Measurements from ENCODE around the gene NES. TPM values are rescaled to one million over a fixed set of nuclear protein-coding genes. Genes with fewer than 3 reads are reported as not detected.
A peak's percentile ranks its signal among the peaks of the same experiment; 100 is the strongest.

NES gene
- total RNA-seq, 1 experiment from 2014 or later = 483 TPM

- peak; percentile 60 for DNase-seq (ENCODE audit: low read depth)
Measured at GRCh38 chr1:156664767-156665411, 12.3 kb downstream of the NES start.

DNA sequence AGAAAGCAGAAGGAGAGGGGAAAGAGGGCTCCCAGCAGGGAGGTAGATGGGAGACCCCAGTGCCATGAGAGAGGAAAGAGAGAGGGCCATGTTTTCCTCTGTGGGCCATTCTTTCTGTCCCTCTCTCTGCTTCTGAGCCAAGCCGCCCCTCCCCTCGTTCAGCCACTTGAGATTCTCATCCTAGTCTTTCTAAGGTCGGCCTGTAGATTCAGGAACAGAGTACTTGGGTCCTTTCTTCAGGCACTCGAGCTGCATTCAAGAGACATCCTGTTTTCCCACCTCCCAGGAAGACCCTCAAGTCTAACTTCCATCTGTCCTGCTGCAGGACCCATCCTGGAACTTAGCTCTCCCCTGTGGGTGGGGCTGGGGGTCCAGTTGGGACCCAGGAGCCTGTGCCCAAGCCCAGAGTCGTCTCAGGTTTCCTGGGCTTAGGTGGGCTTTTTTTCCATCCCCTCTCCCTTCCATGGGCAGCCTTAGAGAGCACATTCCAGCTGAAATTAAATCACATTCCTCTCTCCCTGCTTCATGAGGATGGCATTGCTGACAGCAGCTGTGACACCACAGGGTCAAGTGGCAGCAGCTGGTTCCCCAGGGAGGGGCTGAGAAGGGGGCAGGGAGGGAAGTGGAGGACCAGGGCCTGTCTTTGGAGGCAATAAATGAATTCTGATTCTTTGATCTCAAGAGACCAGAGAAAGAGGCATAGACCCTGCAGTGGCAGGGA is 13.0 kb downstream of the NES start:
- DNase-seq (ENCODE audit: low read depth) = peak; percentile 87

- peak; percentile 96 for DNase-seq (ENCODE audit: low read depth)
Measured at GRCh38 chr1:156663178-156663577, 14.0 kb downstream of the NES start.

GRCh38 chr1:156662800-156663055 is 14.5 kb downstream of the NES start:
- DNase-seq (ENCODE audit: low read depth) = no peak

- peak; percentile 43 for DNase-seq (ENCODE audit: low read depth)
Measured at GRCh38 chr1:156662005-156662799, 15.0 kb downstream of the NES start.

DNA sequence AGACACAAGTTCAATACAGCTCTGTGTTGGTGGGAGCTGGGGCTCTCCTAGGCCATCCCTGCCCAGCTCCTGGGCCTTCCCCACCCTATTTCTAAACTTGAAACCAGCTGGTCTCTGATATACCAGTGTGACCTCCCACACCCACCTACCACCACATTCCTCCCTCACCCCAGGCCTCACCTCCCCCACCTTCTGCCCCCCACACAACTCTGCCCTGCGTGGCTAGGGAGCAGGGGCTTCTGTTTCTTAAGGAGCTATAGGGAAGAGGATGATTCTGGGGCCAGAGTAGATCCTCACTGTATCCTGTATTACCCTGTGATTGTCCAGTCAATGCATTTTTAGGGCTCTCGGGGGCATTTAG is 16.5 kb downstream of the NES start:
- no peak for DNase-seq (ENCODE audit: low read depth)

DNA sequence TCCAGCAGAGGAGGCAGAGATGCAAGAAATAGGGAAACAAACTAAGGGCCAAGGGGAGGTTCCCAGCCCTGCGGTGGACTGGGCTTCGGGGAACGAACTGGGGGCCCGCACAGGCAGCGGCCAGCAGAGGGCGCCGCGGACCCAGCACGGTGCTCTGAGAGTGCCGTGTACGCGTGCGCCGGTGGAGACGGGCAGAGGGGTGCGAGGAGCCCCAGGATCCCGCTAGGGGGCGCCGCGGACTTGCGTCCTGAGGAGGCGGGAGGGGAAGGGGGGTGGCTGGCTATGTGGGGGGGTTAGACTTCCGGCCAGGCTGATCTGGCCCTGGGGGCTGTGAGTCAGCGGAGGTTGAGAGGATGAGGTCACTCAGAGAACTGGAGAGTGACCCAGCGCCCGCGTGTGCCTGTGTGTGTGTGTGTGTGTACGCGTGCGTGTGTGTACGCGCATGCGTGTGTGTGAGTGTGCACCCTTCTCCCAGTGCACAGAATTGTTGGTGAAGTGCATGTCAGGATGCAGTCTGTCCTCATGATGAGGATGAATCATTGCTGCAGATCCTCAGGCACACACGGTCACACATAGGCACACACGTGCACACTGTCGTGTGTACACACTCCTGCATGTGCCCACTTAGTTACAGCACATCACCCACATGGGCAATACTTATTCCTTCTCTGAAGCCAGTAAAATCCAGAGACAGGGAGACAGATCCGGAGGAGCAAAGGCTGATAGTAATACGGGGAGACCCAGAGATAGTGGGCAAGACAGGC is 17.0 kb downstream of the NES start:
- DNase-seq (ENCODE audit: low read depth) = peak; percentile 98

GRCh38 chr1:156659661-156659987 is 17.6 kb downstream of the NES start:
- DNase-seq (ENCODE audit: low read depth) = no peak

- no peak for DNase-seq (ENCODE audit: low read depth)
Measured at GRCh38 chr1:156658945-156659574, 18.1 kb downstream of the NES start.

- no peak for DNase-seq (ENCODE audit: low read depth)
Measured at GRCh38 chr1:156658496-156658895, 18.7 kb downstream of the NES start.

- no peak for DNase-seq (ENCODE audit: low read depth)
Measured at GRCh38 chr1:156657741-156658319, 19.4 kb downstream of the NES start.

GRCh38 chr1:156656806-156657740 is 20.1 kb downstream of the NES start:
- peak; percentile 49 for DNase-seq (ENCODE audit: low read depth)

DNA sequence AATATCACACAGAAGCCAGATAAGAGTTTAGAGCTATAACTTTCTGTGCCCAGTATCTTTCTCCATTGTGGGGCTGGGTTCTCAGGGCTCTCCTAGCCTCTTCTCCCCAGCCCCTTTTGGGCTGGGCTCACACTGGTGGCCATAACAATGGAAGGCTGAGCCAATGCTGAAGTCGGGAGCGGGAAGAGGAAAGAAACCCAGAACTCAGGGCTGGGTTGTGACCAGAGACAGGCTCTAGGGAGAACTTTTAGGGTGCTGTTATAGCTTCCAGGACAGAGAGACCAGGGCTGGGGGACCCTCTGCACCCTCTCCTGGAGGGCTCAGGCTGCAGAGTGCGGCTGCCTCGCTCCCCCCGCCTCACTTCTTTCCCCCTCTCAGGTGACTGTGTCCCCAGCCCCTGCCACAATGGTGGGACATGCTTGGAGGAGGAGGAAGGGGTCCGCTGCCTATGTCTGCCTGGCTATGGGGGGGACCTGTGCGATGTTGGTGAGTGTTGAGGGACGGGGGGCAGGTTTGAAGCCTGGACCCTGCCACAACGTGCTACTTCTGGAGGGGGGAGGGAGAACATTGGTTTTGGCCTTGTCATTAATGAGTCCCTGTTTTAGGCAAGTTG is 21.2 kb downstream of the NES start:
- no peak for DNase-seq (ENCODE audit: low read depth)

- DNase-seq (ENCODE audit: low read depth) = no peak
Measured at GRCh38 chr1:156655151-156655903, 21.9 kb downstream of the NES start.

DNA sequence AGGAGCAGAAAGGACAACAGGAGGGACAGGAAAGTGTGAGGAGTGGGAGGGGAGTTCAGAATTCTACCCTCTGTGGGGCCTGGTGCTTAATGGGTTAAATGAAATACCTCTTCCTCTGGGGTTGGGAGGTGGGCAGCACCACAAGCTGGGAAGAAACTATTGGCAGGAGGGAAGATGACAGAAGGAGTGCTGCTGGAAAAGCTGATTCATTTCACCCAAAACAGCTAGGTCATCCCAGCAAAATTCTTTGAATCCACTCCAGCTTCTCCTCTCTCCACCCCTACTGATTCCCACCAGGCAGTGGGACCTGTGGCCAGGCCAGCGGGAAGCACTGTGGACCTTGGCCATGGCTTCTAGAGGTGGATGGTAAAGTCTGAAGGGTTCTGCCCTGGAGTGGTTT is 22.5 kb downstream of the NES start:
- no peak for DNase-seq (ENCODE audit: low read depth)

DNA sequence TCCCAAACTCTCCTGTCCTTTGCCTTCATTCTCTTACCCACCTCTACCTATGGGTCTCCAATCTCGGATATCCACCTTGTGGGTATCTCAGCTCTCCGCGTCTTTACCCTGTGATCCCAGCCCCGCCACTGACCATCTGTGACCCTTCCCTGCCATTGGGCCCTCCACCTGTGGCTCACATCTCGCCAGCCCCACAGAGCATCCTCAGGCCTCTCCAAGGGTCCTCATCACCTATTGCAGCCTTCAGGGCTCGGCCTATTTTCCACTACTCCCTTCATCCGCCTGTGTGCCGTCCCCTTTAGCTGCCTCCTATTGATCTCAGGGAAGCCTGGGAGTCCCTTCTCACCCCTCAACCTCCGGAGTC is 24.2 kb downstream of the NES start:
- no peak for DNase-seq (ENCODE audit: low read depth)

DNA sequence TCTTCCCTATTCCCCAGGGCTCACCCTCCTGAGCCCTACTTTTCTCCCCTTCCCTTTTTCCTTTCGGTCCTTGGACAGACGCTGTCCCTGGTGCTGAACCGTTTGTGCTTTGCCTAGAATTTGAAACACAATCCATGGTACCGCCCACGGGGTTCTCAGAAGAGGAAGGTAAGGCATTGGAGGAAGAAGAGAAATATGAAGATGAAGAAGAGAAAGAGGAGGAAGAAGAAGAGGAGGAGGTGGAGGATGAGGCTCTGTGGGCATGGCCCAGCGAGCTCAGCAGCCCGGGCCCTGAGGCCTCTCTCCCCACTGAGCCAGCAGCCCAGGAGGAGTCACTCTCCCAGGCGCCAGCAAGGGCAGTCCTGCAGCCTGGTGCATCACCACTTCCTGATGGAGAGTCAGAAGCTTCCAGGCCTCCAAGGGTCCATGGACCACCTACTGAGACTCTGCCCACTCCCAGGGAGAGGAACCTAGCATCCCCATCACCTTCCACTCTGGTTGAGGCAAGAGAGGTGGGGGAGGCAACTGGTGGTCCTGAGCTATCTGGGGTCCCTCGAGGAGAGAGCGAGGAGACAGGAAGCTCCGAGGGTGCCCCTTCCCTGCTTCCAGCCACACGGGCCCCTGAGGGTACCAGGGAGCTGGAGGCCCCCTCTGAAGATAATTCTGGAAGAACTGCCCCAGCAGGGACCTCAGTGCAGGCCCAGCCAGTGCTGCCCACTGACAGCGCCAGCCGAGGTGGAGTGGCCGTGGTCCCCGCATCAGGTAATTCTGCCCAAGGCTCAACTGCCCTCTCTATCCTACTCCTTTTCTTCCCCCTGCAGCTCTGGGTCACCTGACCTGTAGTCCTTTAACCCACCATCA is 24.8 kb downstream of the NES start:
- DNase-seq (ENCODE audit: low read depth) = peak; percentile 43

- no peak for DNase-seq (ENCODE audit: low read depth)
Measured at GRCh38 chr1:156648951-156649350, 28.3 kb downstream of the NES start.

Data from LHCN-M2 (cell line).